Measurements from ENCODE around the gene MAN2A1.
"Not testable (repeated sequence)": the region's sequence is repeated elsewhere in the genome, so short reads cannot be mapped to it uniquely, and the experiment has no call there.

MAN2A1 gene

DNA sequence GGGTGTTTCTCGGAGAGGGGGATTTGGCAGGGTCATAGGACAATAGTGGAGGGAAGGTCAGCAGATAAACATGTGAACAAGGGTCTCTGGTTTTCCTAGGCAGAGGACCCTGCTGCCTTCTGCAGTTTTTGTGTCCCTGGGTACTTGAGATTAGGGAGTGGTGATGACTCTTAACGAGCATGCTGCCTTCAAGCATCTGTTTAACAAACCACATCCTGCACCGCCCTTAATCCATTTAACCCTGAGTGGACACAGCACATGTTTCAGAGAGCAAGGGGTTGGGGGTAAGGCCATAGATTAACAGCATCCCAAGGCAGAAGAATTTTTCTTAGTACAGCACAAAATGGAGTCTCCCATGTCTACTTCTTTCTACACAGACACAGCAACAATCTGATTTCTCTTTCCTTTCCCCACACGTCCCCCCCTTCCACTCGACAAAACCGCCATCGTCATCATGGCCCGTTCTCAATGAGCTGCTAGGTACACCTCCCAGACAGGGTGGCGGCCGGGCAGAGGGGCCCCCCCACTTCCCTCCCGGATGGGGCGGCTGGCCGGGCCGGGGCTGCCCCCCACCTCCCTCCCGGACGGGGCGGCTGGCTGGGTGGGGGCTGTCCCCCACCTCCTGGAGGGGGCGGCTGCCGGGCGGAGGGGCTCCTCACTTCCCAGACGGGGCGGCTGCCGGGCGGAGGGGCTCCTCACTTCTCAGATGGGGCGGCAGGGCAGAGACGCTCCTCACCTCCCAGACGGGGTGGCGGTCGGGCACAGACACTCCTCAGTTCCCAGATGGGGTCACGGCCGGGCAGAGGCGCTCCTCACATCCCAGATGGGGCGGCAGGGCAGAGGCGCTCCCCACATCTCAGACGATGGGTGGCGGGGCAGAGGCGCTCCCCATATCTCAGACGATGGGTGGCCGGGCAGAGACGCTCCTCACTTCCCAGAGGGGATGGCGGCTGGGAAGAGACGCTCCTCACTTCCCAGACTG is 142.8 kb downstream of the MAN2A1 start:
- not testable (repeated sequence) for DNase-seq

DNA sequence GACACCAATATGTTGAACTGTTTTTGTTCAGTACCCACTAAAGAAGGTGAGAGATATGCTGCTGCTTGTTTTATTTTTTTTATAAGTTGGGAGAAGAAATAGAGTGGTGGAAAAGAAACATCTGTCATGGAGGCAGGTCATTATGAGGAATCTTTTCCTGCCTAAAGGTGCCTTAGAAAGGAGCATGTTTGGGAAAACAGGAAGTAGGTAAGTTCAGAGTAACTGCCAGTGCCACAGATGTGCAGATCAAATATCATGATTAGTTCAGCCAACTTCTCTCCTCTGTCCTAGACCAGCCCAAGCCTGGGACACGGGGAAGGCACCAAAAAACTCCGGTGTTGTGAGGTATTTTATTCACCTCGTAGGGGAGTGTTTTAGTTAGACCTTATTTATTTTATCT is 144.2 kb downstream of the MAN2A1 start:
- no peak for DNase-seq

DNA sequence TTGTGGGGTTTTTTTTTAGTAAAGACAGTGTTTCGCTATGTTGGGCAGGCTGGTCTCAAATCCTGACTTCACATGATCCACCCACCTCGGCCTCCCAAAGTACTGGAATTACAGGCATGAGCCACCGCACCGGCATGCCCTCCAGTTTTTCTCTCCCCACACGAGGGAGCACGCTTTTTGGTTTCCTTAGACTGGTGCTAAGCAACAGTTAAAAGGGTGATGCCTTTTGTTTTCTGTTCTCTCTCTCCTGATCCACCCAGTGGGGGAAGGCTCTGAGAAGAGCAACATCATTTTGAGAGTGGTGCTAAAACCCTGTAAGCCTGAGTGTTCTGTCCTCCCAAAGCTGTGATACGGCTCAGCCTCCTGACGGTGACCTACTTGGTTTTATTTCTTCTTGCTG is 146.6 kb downstream of the MAN2A1 start:
- DNase-seq: no peak

DNA sequence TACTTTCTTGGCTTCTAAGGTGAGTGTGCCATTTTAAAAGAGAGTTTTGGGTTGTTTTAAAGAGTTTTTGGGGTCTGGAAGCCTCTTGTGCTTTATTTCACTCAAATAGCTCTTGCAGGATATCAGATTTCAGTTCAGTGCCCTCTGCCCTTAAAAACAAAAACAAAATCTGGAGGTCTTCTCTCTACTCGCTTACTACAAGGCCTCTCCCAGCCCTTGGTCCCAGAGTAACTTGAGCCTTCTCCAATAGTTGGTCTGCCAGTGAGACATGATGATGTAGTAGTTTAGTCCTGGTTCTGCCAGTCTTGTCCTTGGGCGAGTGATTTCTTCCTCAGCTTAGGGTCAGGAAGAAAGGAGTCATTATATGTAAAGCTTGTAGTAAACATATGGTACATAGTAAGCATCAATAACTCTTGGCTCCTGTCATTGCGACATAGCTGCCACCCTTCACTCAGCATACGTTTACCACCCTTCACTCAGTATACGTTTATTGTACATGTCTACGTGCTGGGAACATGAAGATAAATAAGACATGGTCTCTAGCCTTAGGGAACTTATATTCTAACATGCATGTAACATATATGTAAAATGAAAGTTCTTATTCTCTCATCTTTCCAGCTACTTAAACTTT is 147.6 kb downstream of the MAN2A1 start:
- no peak for DNase-seq

DNA sequence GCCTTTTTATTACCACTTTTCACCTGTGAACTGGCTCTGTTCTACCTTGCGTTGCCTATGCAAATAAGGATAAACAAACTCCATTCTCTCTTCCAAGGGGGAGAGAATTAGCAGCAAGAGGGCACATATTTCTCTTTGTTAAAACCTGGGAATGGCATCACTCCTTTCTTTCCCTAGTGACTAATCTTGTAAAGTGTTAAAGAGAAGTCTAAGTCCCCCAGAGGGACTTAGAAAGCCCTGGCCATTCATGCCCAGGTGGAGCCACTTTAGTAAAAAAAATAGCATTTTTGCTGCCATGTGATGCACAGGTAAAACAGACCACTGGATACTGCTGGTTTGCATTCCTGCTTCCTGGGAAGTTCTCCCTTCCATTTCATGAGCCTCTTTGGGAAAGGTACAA is 148.4 kb downstream of the MAN2A1 start:
- DNase-seq: no peak

DNA sequence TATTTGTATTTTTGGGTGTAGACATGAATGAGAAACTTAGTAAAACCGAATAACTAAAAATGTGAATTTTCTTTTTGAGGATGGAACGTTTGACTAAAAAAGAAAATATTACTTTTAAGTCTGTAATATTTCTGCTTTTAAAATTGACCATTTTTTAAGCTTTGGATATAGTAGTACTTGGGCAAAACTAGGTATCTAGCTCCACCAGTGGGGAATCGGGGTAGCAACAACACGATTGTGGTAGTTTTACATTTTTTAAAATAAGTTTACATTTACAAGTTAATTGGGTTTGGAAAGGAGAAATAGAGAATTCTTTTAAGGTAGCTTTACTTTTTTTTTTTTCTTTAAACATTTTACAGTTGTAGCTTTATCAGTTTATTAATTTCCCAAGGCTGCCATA is 154.4 kb downstream of the MAN2A1 start:
- DNase-seq: no peak

DNA sequence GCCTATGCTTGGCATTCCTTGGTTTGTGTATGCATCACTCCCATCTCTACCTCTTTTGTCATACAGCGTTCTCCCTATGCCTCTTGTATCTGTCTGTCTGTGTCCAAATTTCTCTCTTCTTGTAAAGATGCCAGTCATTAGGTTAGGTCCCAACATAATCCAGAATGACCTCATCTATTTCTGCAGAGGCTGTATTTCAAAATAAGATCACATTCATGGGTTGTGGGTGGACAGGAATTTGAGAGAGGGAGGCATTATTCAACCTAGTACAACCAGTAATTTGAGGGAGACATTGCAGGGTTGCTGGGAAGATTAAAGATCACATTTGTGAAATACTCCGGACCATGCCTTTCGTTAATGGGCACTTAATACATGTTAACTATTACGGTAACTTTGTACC is 155.0 kb downstream of the MAN2A1 start:
- no peak for DNase-seq

DNA sequence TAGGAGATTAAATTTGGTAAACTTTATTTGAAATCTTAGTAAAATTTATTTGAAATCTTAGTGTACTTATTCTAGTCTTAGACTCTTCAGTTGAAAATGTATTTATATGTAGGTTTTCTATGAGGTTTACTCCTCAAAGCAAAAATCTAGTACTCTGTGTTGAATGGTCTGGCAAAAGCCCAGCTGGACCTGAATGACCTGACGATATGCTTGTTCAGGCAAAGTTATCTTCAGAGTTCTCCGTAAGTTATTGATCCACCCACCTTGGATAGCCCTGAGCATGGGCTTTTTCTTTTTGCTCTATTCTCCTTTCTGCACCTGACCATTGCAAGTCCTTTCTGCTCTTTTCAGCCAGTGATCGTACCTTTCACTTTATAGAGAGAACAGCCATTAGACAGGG is 158.4 kb downstream of the MAN2A1 start:
- no peak for DNase-seq

DNA sequence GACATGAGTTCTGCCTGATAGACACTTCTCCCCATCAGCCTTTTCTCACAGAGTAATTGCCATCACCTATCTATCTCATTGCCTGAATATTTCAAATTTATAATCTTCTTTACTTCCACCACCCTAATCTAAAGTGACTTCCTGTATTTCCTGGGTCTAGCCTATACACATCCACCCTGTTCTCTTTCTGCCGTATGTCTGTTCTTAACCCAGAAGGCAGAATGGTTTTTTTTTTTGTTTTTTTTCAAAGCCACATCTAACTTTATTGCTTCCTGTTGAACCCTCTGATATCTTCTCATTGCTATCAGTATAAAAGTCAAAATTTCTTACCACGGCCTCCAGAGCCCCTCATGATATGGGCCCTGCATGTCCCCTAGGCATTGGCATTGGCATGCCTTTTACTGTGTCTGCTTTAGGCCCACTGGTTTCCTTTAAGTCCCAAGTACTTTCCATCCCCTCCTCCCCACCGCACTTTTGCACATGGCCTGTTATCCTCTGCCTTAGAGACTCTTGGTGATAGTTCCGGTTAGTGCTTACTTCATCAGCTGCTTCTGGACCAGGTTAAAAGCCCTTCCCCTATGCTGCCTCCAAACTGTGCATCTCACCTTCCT is 159.9 kb downstream of the MAN2A1 start:
- DNase-seq: no peak

DNA sequence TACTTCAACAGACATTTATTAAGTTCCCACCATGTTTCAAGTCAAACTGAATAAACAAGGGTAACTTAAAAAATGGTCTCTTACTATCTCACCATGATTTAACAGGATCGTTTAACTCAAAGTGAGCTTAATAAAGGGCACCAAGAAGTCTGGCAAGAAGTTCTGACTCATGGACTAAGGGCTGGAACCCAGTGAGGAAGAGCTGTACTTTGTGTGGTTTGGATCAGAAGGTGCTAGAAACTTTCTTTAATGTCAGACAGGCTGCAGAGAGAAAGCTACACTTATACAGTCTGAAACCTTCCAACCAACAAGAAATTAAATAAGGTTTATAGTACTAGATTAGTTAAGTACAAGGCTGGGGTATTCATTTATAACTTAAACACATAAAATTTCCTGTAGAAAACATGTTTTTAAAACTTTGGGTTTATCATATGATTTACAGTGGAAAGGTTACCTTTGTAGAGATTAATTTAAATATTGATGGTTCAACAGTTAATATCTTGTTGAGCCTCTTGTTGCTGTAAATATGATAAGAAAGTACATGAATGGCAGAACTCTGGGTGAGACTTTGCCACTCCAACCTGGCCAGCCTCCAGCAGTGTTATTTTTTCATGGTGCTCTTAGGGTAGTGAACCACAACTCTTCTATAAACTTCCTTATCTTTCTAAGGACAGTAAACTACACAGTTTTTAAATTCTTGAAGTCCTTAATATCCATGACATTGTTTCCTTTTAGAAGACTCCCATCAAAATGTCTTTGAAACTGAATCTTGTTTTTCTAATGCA is 162.8 kb downstream of the MAN2A1 start:
- DNase-seq: no peak

DNA sequence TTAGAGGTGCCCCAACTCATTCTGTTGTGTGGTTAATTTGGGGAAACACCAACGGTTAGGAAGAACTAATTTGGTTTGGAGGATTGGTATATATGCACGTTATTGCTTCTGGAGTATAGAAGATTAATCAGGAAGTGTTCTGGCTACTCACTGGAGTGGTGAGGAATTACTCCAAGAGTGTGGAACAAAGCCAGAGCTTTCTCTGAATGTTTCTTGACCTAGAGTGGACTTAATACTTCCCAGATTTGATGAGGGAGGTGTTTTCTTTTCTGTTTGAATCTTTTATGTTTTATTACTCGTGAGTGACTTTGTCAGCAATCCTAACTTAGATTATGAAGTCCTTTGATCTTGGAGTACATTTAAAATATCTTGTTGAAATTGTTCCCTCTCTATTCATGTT is 163.7 kb downstream of the MAN2A1 start:
- DNase-seq: no peak

DNA sequence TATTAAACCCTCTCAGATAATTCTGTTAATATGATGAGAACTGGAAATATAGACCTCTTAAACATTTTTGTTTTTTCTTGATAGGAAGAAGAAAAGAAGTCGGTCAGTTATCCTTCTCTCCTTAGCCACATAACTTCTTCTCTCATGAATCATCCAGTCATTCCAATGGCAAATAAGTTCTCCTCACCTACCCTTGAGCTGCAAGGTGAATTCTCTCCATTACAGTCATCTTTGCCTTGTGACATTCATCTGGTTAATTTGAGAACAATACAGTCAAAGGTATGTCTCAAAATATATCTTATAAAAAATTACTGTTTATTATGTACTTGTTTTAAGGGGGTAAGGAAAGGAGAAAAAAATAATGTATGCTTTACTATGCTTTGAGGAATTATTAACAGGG is 165.3 kb downstream of the MAN2A1 start:
- DNase-seq: no peak

DNA sequence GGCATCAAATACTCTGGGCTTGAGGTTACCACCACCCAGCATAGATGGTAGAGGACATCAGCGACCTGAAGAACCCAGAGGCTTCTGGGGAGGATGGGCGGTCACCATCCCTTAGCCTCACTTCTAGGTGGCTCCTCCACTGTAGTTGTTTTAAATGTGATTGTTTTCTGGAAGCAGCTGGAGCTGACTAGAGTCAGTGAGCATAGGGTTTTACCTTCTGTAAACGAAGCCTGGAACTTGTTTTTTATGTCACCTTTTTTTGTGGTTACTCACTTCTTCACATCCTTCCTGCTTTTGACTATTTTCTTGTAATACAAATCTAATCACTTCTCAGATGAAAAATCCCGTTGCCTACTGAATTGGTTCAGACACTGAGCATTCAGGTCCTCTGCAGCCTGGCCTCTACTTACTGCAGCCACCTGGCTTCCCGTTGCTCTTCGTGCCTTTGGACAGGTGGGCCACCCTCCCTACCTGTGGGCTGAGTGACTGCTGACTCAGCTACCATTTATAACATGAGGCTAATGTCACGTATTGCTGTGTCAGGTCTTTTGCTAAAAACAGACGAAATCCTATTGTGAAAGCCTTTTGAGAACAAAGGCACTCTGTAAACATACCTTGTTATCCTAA is 167.8 kb downstream of the MAN2A1 start:
- no peak for DNase-seq

DNA sequence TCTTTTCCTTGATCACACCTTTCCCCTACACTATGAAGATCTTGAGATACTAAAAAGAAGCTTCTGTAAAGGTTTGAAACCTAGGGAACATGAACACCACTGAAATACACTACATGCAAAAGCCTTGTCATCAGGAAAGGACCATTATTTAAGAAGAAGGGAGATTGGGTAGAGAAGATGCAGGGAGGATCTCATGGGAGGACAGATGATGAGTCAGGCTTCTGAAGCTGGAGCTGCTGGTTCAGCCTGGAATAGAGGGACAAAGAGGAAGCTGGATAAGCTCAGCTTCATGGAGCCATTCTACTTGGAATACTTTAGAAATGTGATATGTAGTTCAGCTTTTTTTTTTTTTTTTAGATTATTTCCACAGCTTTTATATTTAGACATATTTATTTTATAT is 169.8 kb downstream of the MAN2A1 start:
- DNase-seq: no peak

DNA sequence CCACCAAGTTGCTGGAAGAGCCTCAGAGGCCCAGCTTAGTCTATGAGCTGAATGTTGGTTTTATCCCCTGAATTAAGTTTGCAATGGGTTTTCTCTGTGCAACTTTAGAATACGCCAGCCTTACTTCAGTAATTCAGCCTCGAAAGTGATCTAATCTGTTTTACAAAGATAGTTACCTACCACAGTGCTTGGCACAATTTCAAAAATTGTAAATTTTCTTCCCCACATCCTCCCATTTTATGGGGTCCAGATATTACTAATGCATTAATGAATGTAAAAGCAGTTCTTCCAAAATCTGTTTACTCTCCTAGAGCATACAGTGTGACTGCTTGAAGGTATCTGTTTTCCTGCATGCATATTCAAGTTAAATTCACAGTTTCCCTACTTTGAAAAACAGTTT is 172.6 kb downstream of the MAN2A1 start:
- DNase-seq: no peak

DNA sequence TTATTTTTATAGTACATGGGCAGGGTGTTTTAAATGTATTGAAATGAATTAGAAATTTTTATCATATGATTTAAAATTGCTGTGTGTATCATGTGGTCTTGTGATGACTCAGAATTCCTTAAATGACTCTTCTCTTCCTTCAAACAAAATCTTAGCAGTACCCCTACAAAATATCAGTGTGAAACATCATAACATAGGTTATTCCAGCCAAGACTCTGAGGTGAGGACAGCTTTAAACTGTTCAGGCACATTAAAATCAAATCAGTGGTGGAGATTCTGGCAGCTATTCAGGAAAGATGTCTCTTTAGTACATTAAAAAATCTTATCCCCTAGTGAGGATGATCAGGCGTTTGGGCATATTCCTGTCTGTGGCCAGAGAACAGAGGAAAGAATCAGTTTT is 174.0 kb downstream of the MAN2A1 start:
- DNase-seq: no peak

DNA sequence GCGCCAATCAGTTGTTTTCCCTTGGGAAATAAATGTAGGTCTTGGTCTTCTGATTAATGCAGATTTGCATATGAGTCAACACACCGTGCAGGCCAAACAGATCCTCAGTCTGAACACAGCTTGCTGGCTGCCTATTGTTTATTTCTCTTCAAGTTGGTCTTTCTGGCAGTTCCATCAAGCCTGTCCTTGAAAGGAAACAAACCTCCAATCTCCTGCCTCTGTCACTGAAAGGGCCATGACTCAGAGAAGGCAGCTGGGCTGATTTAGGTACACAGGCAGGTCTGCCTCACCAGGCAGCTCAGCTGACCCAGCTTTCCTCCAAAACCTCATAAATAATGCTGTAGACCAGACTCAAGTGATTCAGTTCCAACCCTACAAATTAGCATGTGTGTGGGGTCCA is 175.9 kb downstream of the MAN2A1 start:
- no peak for DNase-seq

DNA sequence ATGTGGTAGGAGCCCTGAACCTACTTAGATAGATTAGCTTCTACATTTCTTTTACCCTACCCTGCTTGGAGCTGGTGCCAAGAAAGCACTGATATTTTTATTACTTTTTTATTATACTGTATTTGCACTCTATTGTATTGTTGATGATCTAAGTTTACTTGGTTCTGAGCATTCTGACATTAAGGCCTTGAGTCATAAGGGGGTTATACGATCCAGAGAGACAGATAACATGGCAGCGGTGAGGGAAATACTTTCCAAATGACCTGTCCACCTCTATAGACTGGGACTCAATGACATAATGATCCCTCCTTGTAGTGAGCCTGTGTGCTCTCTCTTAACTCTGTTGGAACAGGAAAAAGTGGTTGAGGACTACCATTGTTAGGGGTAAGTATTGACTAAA is 176.3 kb downstream of the MAN2A1 start:
- no peak for DNase-seq

DNA sequence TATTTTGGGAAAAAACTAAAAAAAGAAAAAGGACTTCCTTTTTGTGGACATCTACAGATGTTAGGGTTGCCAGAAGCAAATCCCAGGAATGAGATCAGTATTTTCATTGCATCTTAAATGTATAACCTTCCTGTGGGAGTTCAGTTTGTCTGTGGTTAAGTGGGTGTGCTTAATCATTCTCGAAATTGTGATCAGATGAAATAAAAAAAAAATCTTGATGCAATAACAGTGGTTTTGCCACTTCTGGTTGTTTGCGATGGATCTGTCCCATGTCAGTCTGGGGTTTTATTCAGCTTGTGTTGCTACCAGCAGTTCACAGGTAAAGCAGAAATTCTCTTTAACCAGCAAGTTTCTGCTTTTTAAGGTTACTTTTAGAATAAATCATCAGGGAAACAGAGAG is 179.0 kb downstream of the MAN2A1 start:
- DNase-seq: no peak

DNA sequence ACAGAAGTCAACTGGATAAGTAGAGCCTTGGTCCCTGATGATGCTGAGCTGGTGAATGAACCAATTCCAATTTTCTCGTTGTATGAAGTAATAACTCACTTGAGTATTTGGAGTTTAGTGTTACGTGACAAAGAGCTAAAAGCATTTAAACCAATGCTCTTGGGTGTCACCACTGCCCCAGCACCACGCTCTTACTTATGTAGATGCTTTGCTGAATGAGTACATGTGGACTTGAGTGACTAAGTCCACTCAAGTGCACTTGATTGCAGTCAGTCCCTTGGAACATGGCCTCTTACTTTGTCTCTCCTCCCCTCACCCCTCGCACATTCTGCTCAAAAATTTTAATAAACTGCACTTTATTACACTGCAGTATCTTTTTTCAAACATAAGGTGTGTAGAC is 184.0 kb downstream of the MAN2A1 start:
- DNase-seq: no peak

DNA sequence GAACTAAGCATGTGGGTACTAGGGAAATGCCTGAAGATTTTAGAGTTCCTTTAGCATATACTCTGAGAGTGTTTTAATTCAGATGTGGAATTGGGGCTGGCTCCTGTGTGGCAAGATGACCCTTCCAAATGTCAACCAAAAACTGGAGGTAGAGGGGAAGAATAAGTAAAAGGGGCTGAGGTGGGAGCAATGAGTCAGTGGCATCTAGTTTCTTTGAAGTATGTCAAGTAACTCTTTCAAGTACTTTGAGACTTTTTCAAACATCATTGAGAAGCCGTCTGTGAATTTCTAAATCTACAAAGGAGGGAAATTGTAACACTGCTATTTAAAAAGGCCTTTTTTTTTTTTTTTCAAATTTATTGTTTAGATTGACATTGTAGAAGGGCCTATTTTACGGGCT is 184.4 kb downstream of the MAN2A1 start:
- DNase-seq: no peak

DNA sequence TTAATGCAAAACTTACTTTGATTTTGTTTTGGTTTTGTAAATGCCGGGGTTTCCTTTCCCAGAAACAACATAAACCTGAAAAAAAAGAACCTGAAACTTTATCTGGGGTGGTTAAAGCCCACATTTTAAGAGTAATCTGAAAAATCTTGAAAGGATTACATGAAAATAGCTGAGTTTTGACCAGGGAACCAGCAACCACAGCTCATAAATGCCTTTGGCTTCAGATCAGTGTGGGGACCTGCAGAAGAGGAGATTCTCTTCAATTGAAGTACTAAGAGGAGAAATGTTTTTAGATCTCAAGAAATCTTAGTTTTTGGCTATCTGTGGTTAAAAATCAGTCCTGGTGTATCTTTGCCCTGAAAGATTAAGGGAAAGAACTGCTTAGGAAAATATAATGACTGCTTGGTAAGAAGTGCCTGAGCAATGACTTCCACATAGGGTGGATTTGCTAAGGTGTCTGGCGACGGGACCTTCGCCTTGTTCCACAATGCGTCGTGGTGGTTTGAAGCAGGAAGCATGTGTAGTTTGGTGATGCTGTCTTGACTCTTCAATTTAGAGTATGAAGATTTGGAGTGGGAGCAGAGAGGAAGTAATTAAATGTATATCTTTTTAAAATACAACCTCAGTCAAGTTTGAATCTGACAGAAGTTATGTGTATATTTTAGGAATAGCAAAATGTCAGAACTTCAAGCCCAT is 186.5 kb downstream of the MAN2A1 start:
- no peak for DNase-seq
